Panc1 (cell line): ENCODE measurements around the gene CDH16. TPM values are rescaled to one million over a fixed set of nuclear protein-coding genes. Genes with fewer than 3 reads are reported as not detected.

Experiments
- ATAC-seq: fragments of 200-7000 bp; cut with Tn5 transposase; 2 replicates; pipeline ENCODE4 v1.9.1; 2020; ENCODE audit warnings: mild to moderate bottlenecking, moderate library complexity
- BruUV-seq: library from RNA; stranded (reverse); fragments of 400-500 nt; replicated peaks from 2 replicates; lab custom pipeline; 2021; lab: Mats Ljungman, UMichigan
- CTCF ChIA-PET: fragments of 300-600 bp; sonication (Branson Sonifier 250); formaldehyde crosslinking; loops from one replicate; lab custom pipeline; 2022; ENCODE audit warnings: antibody characterized with exemption; lab: Charles Lee
- POLR2A ChIA-PET: fragments of 300-600 bp; sonication (Branson Sonifier 250); formaldehyde crosslinking; loops from one replicate; lab custom pipeline; 2022; ENCODE audit warnings: antibody characterized with exemption; lab: Charles Lee
- DNase-seq: peaks from one replicate; pipeline ENCODE4 v3.0.0-alpha.2; 2010; ENCODE audit warnings: low read depth, low spot score
- H3K27ac ChIP-seq: 2 replicates; pipeline ENCODE4 v1.5.1; 2011; ENCODE audit warnings: mild to moderate bottlenecking, low read length, inconsistent platforms
- H3K27me3 ChIP-seq: fragments of 200-500 bp; sonication (Bioruptor generic); 2 replicates; pipeline ENCODE4 v1.6.0; 2014; ENCODE audit warnings: low read length, inconsistent platforms; ENCODE audit not compliant: control insufficient read depth, insufficient read depth
- H3K36me3 ChIP-seq: fragments of 200-500 bp; sonication (Bioruptor generic); 2 replicates; pipeline ENCODE4 v1.5.1; 2014; ENCODE audit warnings: inconsistent platforms, mild to moderate bottlenecking, low read length, moderate library complexity; ENCODE audit not compliant: control insufficient read depth, insufficient read depth
- H3K4me1 ChIP-seq: 2 replicates; pipeline ENCODE4 v1.5.1; 2011; ENCODE audit warnings: inconsistent platforms, mild to moderate bottlenecking, low read length, moderate library complexity; ENCODE audit not compliant: control insufficient read depth, insufficient read depth
- H3K4me3 ChIP-seq, 2 experiments: 2 replicates each; pipeline ENCODE4 v1.5.1; 2011 to 2012; ENCODE audit warnings: low read depth in 2 of 2, low read length in 2 of 2, mild to moderate bottlenecking in 2 of 2, inconsistent platforms in 1 of 2, moderate library complexity in 1 of 2
- H3K9me3 ChIP-seq: fragments of 200-500 bp; sonication (Bioruptor generic); 2 replicates; pipeline ENCODE4 v1.5.1; 2014; ENCODE audit warnings: low read depth, mild to moderate bottlenecking, inconsistent platforms, low read length, moderate library complexity; ENCODE audit not compliant: control insufficient read depth, insufficient read depth
- POLR2AphosphoS5 ChIP-seq: IDR thresholded peaks from 2 replicates; pipeline ENCODE4 v1.6.1; 2012; ENCODE audit warnings: mild to moderate bottlenecking, low read depth, low read length, moderate library complexity
- SIN3A ChIP-seq: IDR thresholded peaks from 2 replicates; pipeline ENCODE4 v1.6.1; 2012; ENCODE audit warnings: low read depth, mild to moderate bottlenecking, low read length, moderate library complexity, borderline replicate concordance; ENCODE audit not compliant: insufficient read depth
- TCF7L2 ChIP-seq: IDR thresholded peaks from 2 replicates; pipeline ENCODE4 v1.6.1; 2011; ENCODE audit warnings: mild to moderate bottlenecking, low read depth, low read length, inconsistent platforms
- in situ Hi-C: cut with HindIII; loops from 2 replicates; pipeline ENCODE4 v1.10.0; 2016; ENCODE audit warnings: low sequenced_read_pairs, low pct_unique_long_range_greater_than_20kb
- intact Hi-C: fragments of 100-400 bp; cut with micrococcal nuclease; formaldehyde crosslinking; loops from one replicate; pipeline ENCODE4 v1.10.0; 2022; ENCODE audit not compliant: unreplicated experiment
- total RNA-seq: library from RNA; stranded (reverse); gene quantifications from one replicate; pipeline ENCODE4 v1.2.1, GENCODE V29; 2021; ENCODE audit not compliant: unreplicated experiment
- TF ChIP-seq, protein P1 (sequence below), 2 experiments: IDR thresholded peaks; 2 replicates each; pipeline ENCODE4 v1.6.1; 2011 to 2012; ENCODE audit warnings: low read depth in 2 of 2, control low read depth in 1 of 2, low read length in 1 of 2, mild to moderate bottlenecking in 1 of 2, moderate library complexity in 1 of 2; ENCODE audit not compliant: insufficient read depth in 1 of 2
- TF ChIP-seq, protein P2 (sequence below): fragments of 450-650 bp; IDR thresholded peaks from 2 replicates; pipeline ENCODE4 v1.5.1; 2017; ENCODE audit warnings: mild to moderate bottlenecking

The CDH16 gene
- total RNA-seq, 1 experiment from 2014 or later = not detected

- no TSS peak for BruUV-seq
- POLR2A ChIA-PET = no interaction called here
- no peak for DNase-seq
- H3K4me1 ChIP-seq = no peaks in the 10 kb centered on the region
- H3K36me3 ChIP-seq = no peaks in the 10 kb centered on the region
- intact Hi-C loops = no loop called here
- CTCF ChIA-PET = no interaction called here
- in situ Hi-C loops = no loop called here
- TF ChIP-seq SIN3A (no peak), TCF7L2 (no peak), POLR2AphosphoS5 (no peak)
- TF ChIP-seq, protein P1, sequence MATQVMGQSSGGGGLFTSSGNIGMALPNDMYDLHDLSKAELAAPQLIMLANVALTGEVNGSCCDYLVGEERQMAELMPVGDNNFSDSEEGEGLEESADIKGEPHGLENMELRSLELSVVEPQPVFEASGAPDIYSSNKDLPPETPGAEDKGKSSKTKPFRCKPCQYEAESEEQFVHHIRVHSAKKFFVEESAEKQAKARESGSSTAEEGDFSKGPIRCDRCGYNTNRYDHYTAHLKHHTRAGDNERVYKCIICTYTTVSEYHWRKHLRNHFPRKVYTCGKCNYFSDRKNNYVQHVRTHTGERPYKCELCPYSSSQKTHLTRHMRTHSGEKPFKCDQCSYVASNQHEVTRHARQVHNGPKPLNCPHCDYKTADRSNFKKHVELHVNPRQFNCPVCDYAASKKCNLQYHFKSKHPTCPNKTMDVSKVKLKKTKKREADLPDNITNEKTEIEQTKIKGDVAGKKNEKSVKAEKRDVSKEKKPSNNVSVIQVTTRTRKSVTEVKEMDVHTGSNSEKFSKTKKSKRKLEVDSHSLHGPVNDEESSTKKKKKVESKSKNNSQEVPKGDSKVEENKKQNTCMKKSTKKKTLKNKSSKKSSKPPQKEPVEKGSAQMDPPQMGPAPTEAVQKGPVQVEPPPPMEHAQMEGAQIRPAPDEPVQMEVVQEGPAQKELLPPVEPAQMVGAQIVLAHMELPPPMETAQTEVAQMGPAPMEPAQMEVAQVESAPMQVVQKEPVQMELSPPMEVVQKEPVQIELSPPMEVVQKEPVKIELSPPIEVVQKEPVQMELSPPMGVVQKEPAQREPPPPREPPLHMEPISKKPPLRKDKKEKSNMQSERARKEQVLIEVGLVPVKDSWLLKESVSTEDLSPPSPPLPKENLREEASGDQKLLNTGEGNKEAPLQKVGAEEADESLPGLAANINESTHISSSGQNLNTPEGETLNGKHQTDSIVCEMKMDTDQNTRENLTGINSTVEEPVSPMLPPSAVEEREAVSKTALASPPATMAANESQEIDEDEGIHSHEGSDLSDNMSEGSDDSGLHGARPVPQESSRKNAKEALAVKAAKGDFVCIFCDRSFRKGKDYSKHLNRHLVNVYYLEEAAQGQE (IDR thresholded peaks at IDR 0.05; ENCODE audit: insufficient read depth in 1 of 2, low read depth in 2 of 2, low read length in 1 of 2) = no peak
- TF ChIP-seq, protein P2, sequence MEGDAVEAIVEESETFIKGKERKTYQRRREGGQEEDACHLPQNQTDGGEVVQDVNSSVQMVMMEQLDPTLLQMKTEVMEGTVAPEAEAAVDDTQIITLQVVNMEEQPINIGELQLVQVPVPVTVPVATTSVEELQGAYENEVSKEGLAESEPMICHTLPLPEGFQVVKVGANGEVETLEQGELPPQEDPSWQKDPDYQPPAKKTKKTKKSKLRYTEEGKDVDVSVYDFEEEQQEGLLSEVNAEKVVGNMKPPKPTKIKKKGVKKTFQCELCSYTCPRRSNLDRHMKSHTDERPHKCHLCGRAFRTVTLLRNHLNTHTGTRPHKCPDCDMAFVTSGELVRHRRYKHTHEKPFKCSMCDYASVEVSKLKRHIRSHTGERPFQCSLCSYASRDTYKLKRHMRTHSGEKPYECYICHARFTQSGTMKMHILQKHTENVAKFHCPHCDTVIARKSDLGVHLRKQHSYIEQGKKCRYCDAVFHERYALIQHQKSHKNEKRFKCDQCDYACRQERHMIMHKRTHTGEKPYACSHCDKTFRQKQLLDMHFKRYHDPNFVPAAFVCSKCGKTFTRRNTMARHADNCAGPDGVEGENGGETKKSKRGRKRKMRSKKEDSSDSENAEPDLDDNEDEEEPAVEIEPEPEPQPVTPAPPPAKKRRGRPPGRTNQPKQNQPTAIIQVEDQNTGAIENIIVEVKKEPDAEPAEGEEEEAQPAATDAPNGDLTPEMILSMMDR = no peak
- no peaks in the 10 kb centered on the region for H3K27me3 ChIP-seq
- H3K4me3 ChIP-seq = no peak overlapping the region
- H3K27ac ChIP-seq = no peak overlapping the region
- H3K9me3 ChIP-seq = no peaks in the 10 kb centered on the region
- no peak for ATAC-seq
Measured at GRCh38 chr16:66913711-66914110, 5.0 kb downstream of the CDH16 start.

DNA sequence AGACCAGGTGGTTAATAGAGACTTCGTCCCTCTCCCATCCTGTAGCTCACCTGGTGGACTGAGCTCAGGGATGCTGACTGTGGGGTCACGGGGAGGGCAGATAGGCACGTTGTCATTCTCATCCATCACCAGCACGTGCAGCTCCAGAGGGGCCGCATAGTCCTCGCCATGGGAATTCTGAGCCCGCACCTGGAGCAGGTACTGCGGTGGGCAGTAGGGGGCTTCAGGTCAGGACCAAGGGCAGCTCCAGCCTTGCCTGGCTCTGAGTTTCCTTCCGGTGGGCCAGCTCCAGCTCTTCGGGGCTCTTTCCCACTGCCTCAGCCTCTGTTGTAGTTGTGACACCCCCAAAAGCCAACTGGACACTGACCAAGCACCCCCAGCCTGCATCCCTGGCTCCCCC lies 5.6 kb downstream of the CDH16 start:
- DNase-seq (no peak), ATAC-seq (no peak)
- Histone ChIP-seq H3K4me3 (no peak overlapping the region), H3K4me1 (no peaks in the 10 kb centered on the region), H3K27me3 (no peaks in the 10 kb centered on the region), H3K9me3 (no peaks in the 10 kb centered on the region), H3K36me3 (no peaks in the 10 kb centered on the region), H3K27ac (no peak overlapping the region)
- in situ Hi-C loops = no loop called here
- ChIA-PET CTCF (interaction anchor here (0.7 kb wide), 1 partner anchor 8 kb away, joined by 4 read pairs; no protein-coding TSS in a partner anchor), POLR2A (no interaction called here)
- intact Hi-C loops = no loop called here
- BruUV-seq = no TSS peak
- no peak for TF ChIP-seq SIN3A
- TF ChIP-seq, protein P1 (IDR thresholded peaks at IDR 0.05; ENCODE audit: insufficient read depth in 1 of 2, low read depth in 2 of 2, low read length in 1 of 2) = peak; percentile 42 to 56; a peak in 1 of 4 replicates
